GM12891 (cell line): ENCODE measurements around the gene KIAA0040.

Source experiments
- PAX5 ChIP-seq: IDR thresholded peaks from 2 replicates; pipeline ENCODE4 v1.6.1; 2011; ENCODE audit warnings: low read length, moderate library complexity, mild to moderate bottlenecking; ENCODE audit not compliant: insufficient read depth, severe bottlenecking
- POLR2A ChIP-seq: IDR thresholded peaks from 2 replicates; pipeline ENCODE4 v1.6.1; 2011; ENCODE audit warnings: low read depth, low read length, control low read depth
- POLR2AphosphoS5 ChIP-seq: IDR thresholded peaks from 2 replicates; pipeline ENCODE4 v1.6.1; 2011; ENCODE audit warnings: low read depth, low read length, control low read depth
- POU2F2 ChIP-seq: IDR thresholded peaks from 2 replicates; pipeline ENCODE4 v1.6.1; 2011; ENCODE audit warnings: low read depth, mild to moderate bottlenecking, control low read depth, low read length, moderate library complexity
- SPI1 ChIP-seq: IDR thresholded peaks from 2 replicates; pipeline ENCODE4 v1.6.1; 2011; ENCODE audit warnings: low read depth, low read length, control low read depth
- TAF1 ChIP-seq: IDR thresholded peaks from 2 replicates; pipeline ENCODE4 v1.6.1; 2011; ENCODE audit warnings: low read depth, low read length, control low read depth

GRCh38 chr1:175217721-175218531 is 25.4 kb upstream of the KIAA0040 start:
- TF ChIP-seq POLR2A (no peak), TAF1 (no peak), POLR2AphosphoS5 (no peak), POU2F2 (no peak), PAX5 (no peak), SPI1 (no peak)
